GM12878 (cell line): ENCODE results near the gene MAPK8. TPM values are rescaled to one million over a fixed set of nuclear protein-coding genes. Genes with fewer than 3 reads are reported as not detected.

Experiments
- ATAC-seq: fragments of 200-7000 bp; cut with Tn5 transposase; 3 replicates; pipeline ENCODE4 v1.9.1; 2020; ENCODE audit warnings: mild to moderate bottlenecking, moderate library complexity
- BruUV-seq: library from RNA; stranded (reverse); fragments of 400-500 nt; replicated peaks from 2 replicates; lab custom pipeline; 2021; lab: Mats Ljungman, UMichigan
- CTCF ChIA-PET: fragments of 300-600 bp; sonication (Branson Sonifier 250); formaldehyde crosslinking; extraction: SDS; loops from one replicate; lab custom pipeline; 2021; ENCODE audit warnings: inconsistent platforms; lab: Yijun Ruan, JAX
- POLR2A ChIA-PET: fragments of 350-600 bp; formaldehyde crosslinking; extraction: SDS; loops from one replicate; lab custom pipeline; 2021; ENCODE audit warnings: inconsistent platforms; lab: Charles Lee
- RAD21 ChIA-PET: fragments of 300-600 bp; sonication (Branson Sonifier 250); formaldehyde crosslinking; loops from one replicate; lab custom pipeline; 2023; ENCODE audit warnings: antibody characterized with exemption; ENCODE audit not compliant: unreplicated experiment; lab: Charles Lee
- SMC1A ChIA-PET: fragments of 300-600 bp; sonication (Branson Sonifier 250); formaldehyde crosslinking; loops from one replicate; lab custom pipeline; 2023; ENCODE audit not compliant: unreplicated experiment, uncharacterized antibody; lab: Charles Lee
- DNase-seq: peaks from one replicate; pipeline ENCODE4 v3.0.0-alpha.2; 2011; ENCODE audit warnings: low read depth, low spot score
- FAIRE-seq: peaks from 3 replicates; lab custom pipeline; 2011; peaks lifted over from hg19 to GRCh38; lab: Jason Lieb, UNC
- H2AFZ ChIP-seq: 2 replicates; pipeline ENCODE4 v1.6.0; 2011; ENCODE audit warnings: low read depth, low read length, control low read depth; ENCODE audit not compliant: control insufficient read depth
- H3K27ac ChIP-seq: 2 replicates; pipeline ENCODE4 v1.5.1; 2011; ENCODE audit warnings: control low read depth; ENCODE audit not compliant: control insufficient read depth, insufficient read depth
- H3K27me3 ChIP-seq, 2 experiments: replicated peaks in 1 of 2; 2 replicates each; pipeline versions ENCODE4 v1.6.0 to v1.6.1; 2011; ENCODE audit warnings: low read length in 1 of 2; ENCODE audit not compliant: control insufficient read depth in 2 of 2, insufficient read depth in 2 of 2
- H3K36me3 ChIP-seq, 2 experiments: 2 replicates each; pipeline ENCODE4 v1.5.1; 2011; ENCODE audit warnings: low read length in 1 of 2; ENCODE audit not compliant: control insufficient read depth in 2 of 2, insufficient read depth in 2 of 2
- H3K4me1 ChIP-seq: 2 replicates; pipeline ENCODE4 v1.6.1; 2011; ENCODE audit warnings: mild to moderate bottlenecking, low read length, moderate library complexity, mixed read lengths; ENCODE audit not compliant: control insufficient read depth, insufficient read depth
- H3K4me2 ChIP-seq: 2 replicates; pipeline ENCODE4 v1.6.0; 2011; ENCODE audit warnings: control low read depth; ENCODE audit not compliant: control insufficient read depth, insufficient read depth
- H3K4me3 ChIP-seq: fragments of 200-600 bp; sonication (generic); 2 replicates; pipeline ENCODE4 v1.5.1; 2016
- H3K79me2 ChIP-seq: 2 replicates; pipeline ENCODE4 v1.6.0; 2011; ENCODE audit warnings: low read length; ENCODE audit not compliant: control insufficient read depth, insufficient read depth
- H3K9ac ChIP-seq: 2 replicates; pipeline ENCODE4 v1.8.0; 2011; ENCODE audit warnings: low read length, control low read depth, mixed read lengths; ENCODE audit not compliant: control insufficient read depth, insufficient read depth
- H3K9me3 ChIP-seq: replicated peaks from 3 replicates; pipeline ENCODE4 v1.5.1; 2011; ENCODE audit warnings: mild to moderate bottlenecking, low read length; ENCODE audit not compliant: control insufficient read depth, insufficient read depth
- H4K20me1 ChIP-seq: 2 replicates; pipeline ENCODE4 v1.6.0; 2011; ENCODE audit not compliant: control insufficient read depth, insufficient read depth
- BRCA1 ChIP-seq: IDR thresholded peaks from 2 replicates; pipeline ENCODE4 v1.6.1; 2011; ENCODE audit warnings: low read depth, low read length, improper control_type of control experiment
- GABPA ChIP-seq: IDR thresholded peaks from 2 replicates; pipeline ENCODE4 v1.6.1; 2014; ENCODE audit warnings: antibody characterized with exemption, low read depth, mild to moderate bottlenecking, inconsistent platforms
- IRF5 ChIP-seq: fragments of 450-650 bp; IDR thresholded peaks from 2 replicates; pipeline ENCODE4 v1.6.1; 2017; ENCODE audit warnings: borderline replicate concordance
- MEF2B ChIP-seq: fragments of 450-650 bp; IDR thresholded peaks from 2 replicates; pipeline ENCODE4 v1.6.1; 2018; ENCODE audit warnings: mild to moderate bottlenecking, moderate library complexity; ENCODE audit not compliant: partially characterized antibody, poor library complexity, severe bottlenecking
- MYB ChIP-seq: fragments of 150-350 bp; IDR thresholded peaks from 2 replicates; pipeline ENCODE4 v1.6.1; 2014; ENCODE audit warnings: mild to moderate bottlenecking, low read depth, low read length, borderline replicate concordance
- MYC ChIP-seq: IDR thresholded peaks from 2 replicates; pipeline ENCODE4 v1.6.1; 2011; ENCODE audit warnings: mild to moderate bottlenecking, low read length, moderate library complexity, inconsistent platforms; ENCODE audit not compliant: insufficient read depth, insufficient replicate concordance, insufficient read length, severe bottlenecking
- NFIC ChIP-seq: IDR thresholded peaks from 2 replicates; pipeline ENCODE4 v1.6.1; 2012; ENCODE audit warnings: low read depth, mild to moderate bottlenecking, inconsistent platforms, low read length, moderate library complexity
- NFYB ChIP-seq: IDR thresholded peaks from 2 replicates; pipeline ENCODE4 v1.6.1; 2011; ENCODE audit warnings: low read depth, mild to moderate bottlenecking, low read length, improper control_type of control experiment, moderate library complexity; ENCODE audit not compliant: insufficient read depth
- NR2F1 ChIP-seq: fragments of 450-650 bp; conservative IDR thresholded peaks from 2 replicates; pipeline ENCODE4 v1.6.1; 2017; ENCODE audit warnings: mild to moderate bottlenecking
- POLR2A ChIP-seq: IDR thresholded peaks from 2 replicates; pipeline ENCODE4 v1.6.1; 2011; ENCODE audit warnings: low read depth, mild to moderate bottlenecking, low read length
- RBBP5 ChIP-seq: fragments of 200-600 bp; sonication (generic); conservative IDR thresholded peaks from 2 replicates; pipeline ENCODE4 v1.6.1; 2016
- SMARCA5 ChIP-seq: fragments of 450-650 bp; IDR thresholded peaks from 2 replicates; pipeline ENCODE4 v1.6.1; 2017; ENCODE audit warnings: mild to moderate bottlenecking
- SPI1 ChIP-seq: IDR thresholded peaks from 2 replicates; pipeline ENCODE4 v1.6.1; 2011; ENCODE audit warnings: low read depth, mild to moderate bottlenecking, low read length, moderate library complexity, borderline replicate concordance; ENCODE audit not compliant: insufficient read depth
- ZNF687 ChIP-seq: fragments of 450-650 bp; IDR thresholded peaks from 2 replicates; pipeline ENCODE4 v1.6.1; 2017; ENCODE audit warnings: mild to moderate bottlenecking, moderate library complexity
- ZZZ3 ChIP-seq: IDR thresholded peaks from 2 replicates; pipeline ENCODE4 v1.6.1; 2011; ENCODE audit warnings: low read depth; ENCODE audit not compliant: control insufficient read depth, insufficient read length
- in situ Hi-C: fragments of 300-500 bp; cut with MboI; formaldehyde crosslinking; loops from 9 replicates; pipeline ENCODE4 v1.14.3; 2018; ENCODE audit warnings: mixed read lengths
- intact Hi-C: fragments of 100-400 bp; cut with micrococcal nuclease; formaldehyde crosslinking; loops from one replicate; pipeline ENCODE4 v1.14.2; 2022; ENCODE audit not compliant: unreplicated experiment
- polyA plus RNA-seq, 11 experiments: library from polyadenylated mRNA; depleted of rRNA in 4 of 11; unstranded in 6 of 11; stranded (reverse) in 5 of 11; fragments of >200 nt; fragmentation: Nextera tagmentation in 4 of 11; fragmentation: Illumina TruSeq in 1 of 11; extraction: Ambion mirVana in 4 of 11; extraction: Trizol in 1 of 11; gene quantifications; 1 replicate in 1 of 11; 2 replicates in 10 of 11; pipeline versions ENCODE4 v1.2.1 to v1.2.3, GENCODE V29; 2011 to 2016; ENCODE audit warnings: inconsistent platforms in 2 of 11, missing spikeins in 2 of 11, low read depth in 1 of 11
- total RNA-seq, 4 experiments: library from RNA; depleted of rRNA in 3 of 4; stranded (reverse); fragments of >200 nt in 3 of 4; fragmentation: Illumina TruSeq in 1 of 4; extraction: Trizol in 1 of 4; gene quantifications; 2 replicates each; pipeline versions ENCODE4 v1.2.1 to v1.2.3, GENCODE V29; 2013 to 2021

Gene MAPK8
- total and polyA plus RNA-seq, 10 of the 15 experiments (the other 5 are each of a cell fraction or from before 2014, with no cell fraction given): 3.9 to 102 (median 40.0) TPM

GRCh38 chr10:48336978-48337599 is 30.6 kb downstream of the MAPK8 start (continued):
- TF ChIP-seq RBBP5: no peak
- peak; percentile 76 for TF ChIP-seq GABPA

- no peaks in the 10 kb centered on the region for H3K27me3 ChIP-seq
- H2AFZ ChIP-seq: no peak overlapping the region
- no peaks in the 10 kb centered on the region; a peak in 1 of 4 replicates for H3K36me3 ChIP-seq
- H3K9ac ChIP-seq: no peak overlapping the region
- ChIA-PET POLR2A (no interaction called here), SMC1A (no interaction called here), RAD21 (no interaction called here), CTCF (interaction anchor here (1.0 kb wide), 1 partner anchor 315 kb away, joined by 3 read pairs; no protein-coding TSS in a partner anchor)
- no peaks in the 10 kb centered on the region for H3K79me2 ChIP-seq
- in situ Hi-C loops (no loop called here), intact Hi-C loops (no loop called here)
- no peaks in the 10 kb centered on the region; the same call in 1 of the 2 replicates for H4K20me1 ChIP-seq
- DNase-seq (no peak), FAIRE-seq (no peak), ATAC-seq (no peak)
- no peaks in the 10 kb centered on the region; the same call in 2 of the 3 replicates for H3K9me3 ChIP-seq
- H3K4me2 ChIP-seq: no peak overlapping the region
- H3K4me3 ChIP-seq: no peak overlapping the region
- no TSS peak for BruUV-seq
- peaks cover 19% of the 10 kb centered on the region for H3K4me1 ChIP-seq
- H3K27ac ChIP-seq: no peak overlapping the region
- TF ChIP-seq MEF2B (no peak), MYB (no peak), NR2F1 (no peak), ZZZ3 (no peak), MYC (no peak), IRF5 (no peak), SMARCA5 (no peak), NFIC (no peak), NFYB (no peak), SPI1 (no peak), ZNF687 (no peak), POLR2A (no peak), BRCA1 (no peak)
Observed at GRCh38 chr10:48340734-48341133, 34.3 kb downstream of the MAPK8 start.
